Ishikawa (cell line): ENCODE data around the gene SYK.

Source experiments
- CEBPB ChIP-seq: IDR thresholded peaks from 2 replicates; pipeline ENCODE4 v1.6.1; 2012
- CREB1 ChIP-seq: IDR thresholded peaks from 2 replicates; pipeline ENCODE4 v1.6.1; 2012; ENCODE audit warnings: low read depth
- EGR1 ChIP-seq: IDR thresholded peaks from 2 replicates; pipeline ENCODE4 v1.6.1; 2012
- EP300 ChIP-seq: IDR thresholded peaks from 2 replicates; pipeline ENCODE4 v1.6.1; 2012; ENCODE audit warnings: borderline replicate concordance
- FOXM1 ChIP-seq: IDR thresholded peaks from 2 replicates; pipeline ENCODE4 v1.6.1; 2012; ENCODE audit warnings: low read depth, borderline replicate concordance
- MAX ChIP-seq: IDR thresholded peaks from 2 replicates; pipeline ENCODE4 v1.6.1; 2012
- NFIC ChIP-seq: IDR thresholded peaks from 2 replicates; pipeline ENCODE4 v1.6.1; 2012
- RAD21 ChIP-seq: IDR thresholded peaks from 2 replicates; pipeline ENCODE4 v1.6.1; 2012; ENCODE audit warnings: low read depth
- REST ChIP-seq: IDR thresholded peaks from 2 replicates; pipeline ENCODE4 v1.6.1; 2012; ENCODE audit warnings: low read depth, mild to moderate bottlenecking
- TAF1 ChIP-seq: IDR thresholded peaks from 2 replicates; pipeline ENCODE4 v1.6.1; 2012; ENCODE audit warnings: low read depth, mild to moderate bottlenecking
- TCF12 ChIP-seq: IDR thresholded peaks from 2 replicates; pipeline ENCODE4 v1.6.1; 2012; ENCODE audit warnings: low read depth
- TEAD4 ChIP-seq: IDR thresholded peaks from 2 replicates; pipeline ENCODE4 v1.6.1; 2012
- USF1 ChIP-seq: IDR thresholded peaks from 2 replicates; pipeline ENCODE4 v1.6.1; 2012
- YY1 ChIP-seq: IDR thresholded peaks from 2 replicates; pipeline ENCODE4 v1.6.1; 2012; ENCODE audit warnings: low read depth
- ZBTB7A ChIP-seq: IDR thresholded peaks from 2 replicates; pipeline ENCODE4 v1.6.1; 2012; ENCODE audit warnings: low read depth

Gene SYK

GRCh38 chr9:90803860-90804593 is 2.4 kb downstream of the SYK start:
- no peak for TF ChIP-seq FOXM1
- TF ChIP-seq TEAD4 = no peak
- TF ChIP-seq TAF1 = no peak
- no peak for TF ChIP-seq USF1
- TF ChIP-seq MAX = no peak
- TF ChIP-seq CREB1 = no peak
- no peak for TF ChIP-seq NFIC
- no peak for TF ChIP-seq EGR1
- no peak for TF ChIP-seq YY1
- TF ChIP-seq ZBTB7A = no peak
- no peak for TF ChIP-seq EP300
- TF ChIP-seq REST = no peak
- no peak for TF ChIP-seq CEBPB
- TF ChIP-seq RAD21 = no peak
- TF ChIP-seq TCF12 = no peak

GRCh38 chr9:90805006-90805996 is 3.7 kb downstream of the SYK start:
- no peak for TF ChIP-seq YY1
- TF ChIP-seq NFIC = peak; percentile 60
- TF ChIP-seq FOXM1 = no peak
- no peak for TF ChIP-seq EGR1
- no peak for TF ChIP-seq CEBPB
- TF ChIP-seq RAD21 = no peak
- no peak for TF ChIP-seq CREB1
- TF ChIP-seq REST = no peak

- TF ChIP-seq TEAD4 (no peak), USF1 (no peak), FOXM1 (no peak), NFIC (no peak), MAX (no peak), RAD21 (no peak), CREB1 (no peak)
These were observed 5.4 kb downstream of the SYK start for GRCh38 chr9:90807006-90807405.

- no peak for TF ChIP-seq EGR1
- no peak for TF ChIP-seq CEBPB
These were observed 6.8 kb downstream of the SYK start for GRCh38 chr9:90808398-90808797.

GRCh38 chr9:90808890-90809685 is 7.5 kb downstream of the SYK start:
- TF ChIP-seq CEBPB (no peak), EP300 (no peak), TEAD4 (no peak), CREB1 (no peak), ZBTB7A (no peak), USF1 (no peak), YY1 (no peak), FOXM1 (no peak), MAX (no peak), TCF12 (no peak), RAD21 (no peak), NFIC (no peak), REST (no peak), TAF1 (no peak), EGR1 (no peak)
